ENCODE measurements around the gene STRADA. TPM values are rescaled to one million over a fixed set of nuclear protein-coding genes. Genes with fewer than 3 reads are reported as not detected.

STRADA gene
- total and polyA plus RNA-seq, 9 of the 15 experiments (the other 6 are each of a cell fraction or from before 2014, with no cell fraction given), result 6.6 to 33.0 (median 20.5) TPM

DNA sequence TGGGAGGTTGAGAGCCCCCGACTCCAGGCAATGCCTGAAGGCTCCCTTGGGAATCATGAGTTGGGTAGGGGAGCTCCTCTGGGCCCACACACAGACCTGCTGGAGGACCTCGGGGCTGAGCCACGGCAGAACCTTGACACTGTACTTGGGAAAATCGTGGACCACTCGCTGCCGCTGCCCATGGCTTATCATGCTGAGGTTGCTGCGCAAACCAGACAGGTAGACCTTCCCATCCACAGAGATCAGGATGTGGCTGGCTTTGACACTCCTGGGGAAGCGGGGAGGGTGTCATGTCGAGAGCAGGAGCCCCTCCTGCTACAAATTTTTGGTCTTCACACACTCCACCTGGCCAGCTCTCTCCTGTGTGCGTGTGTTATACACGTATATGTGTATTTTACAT is 34.4 kb downstream of the STRADA start:
- H3K4me3 ChIP-seq, result no peak overlapping the region
- H3K9me3 ChIP-seq (replicated peaks; ENCODE audit: control insufficient read depth, insufficient read depth, low read depth, low read length), result no peaks in the 10 kb centered on the region
- FAIRE-seq, result no peak
- no peak for ATAC-seq
- no peaks in the 10 kb centered on the region for H3K79me2 ChIP-seq (ENCODE audit: control insufficient read depth, insufficient read depth, low read length)
- H3K36me3 ChIP-seq (ENCODE audit: control insufficient read depth, insufficient read depth, low read length), result peaks cover 34% of the 10 kb centered on the region; the same call in 2 of the 3 replicates
- H3K9ac ChIP-seq (ENCODE audit: insufficient read depth in 1 of 2, low read depth in 2 of 2, low read length in 2 of 2), result no peak overlapping the region
- no peaks in the 10 kb centered on the region for H3K9me1 ChIP-seq (ENCODE audit: control insufficient read depth, insufficient read depth, low read length)
- no peak overlapping the region for H3K27ac ChIP-seq (ENCODE audit: extremely low read depth, low read depth, low read length)
- no TSS peak for BruUV-seq (replicated peaks)
- H3K4me1 ChIP-seq (replicated peaks in 1 of 2; ENCODE audit: control insufficient read depth in 2 of 2, insufficient read depth in 2 of 2, low read length in 2 of 2), result no peaks in the 10 kb centered on the region; a peak in 1 of 5 replicates
- DNase-seq (ENCODE audit: extremely low read depth in 1 of 4, low spot score in 3 of 4), result no peak
- no peaks in the 10 kb centered on the region for H3K27me3 ChIP-seq (ENCODE audit: control insufficient read depth in 2 of 2, insufficient read depth in 2 of 2, low read length in 2 of 2)
- intact Hi-C loops (cut with micrococcal nuclease) (no loop called here), in situ Hi-C loops (cut with MboI) (no loop called here)
- no peak overlapping the region for H2AFZ ChIP-seq (ENCODE audit: low read depth, low read length)
- ChIA-PET CTCF (ENCODE audit: low intra/inter-chr PET ratio) (no interaction called here), POLR2A (interaction anchor here (0.6 kb wide), 2 partner anchors 41 to 151 kb away, joined by 3 to 5 read pairs; no protein-coding TSS in a partner anchor)
- WGBS (ENCODE audit: insufficient coverage, low coverage, missing lambda C conversion rate), result 81% methylated on average over 11 of the region's 11 CpGs
- TF ChIP-seq ATF2 (CRISPR knock-in tag; IDR thresholded peaks at IDR 0.05) (no peak), NR1H2 (CRISPR knock-in tag; IDR thresholded peaks at IDR 0.05) (no peak), ZNF740 (CRISPR knock-in tag; IDR thresholded peaks at IDR 0.05) (no peak), ZNF740 (tag; IDR thresholded peaks at IDR 0.05) (no peak), MEF2A (IDR thresholded peaks at IDR 0.05; ENCODE audit: control insufficient read depth, low read depth, low read length) (no peak), RHOXF2B (CRISPR knock-in tag; conservative IDR thresholded peaks at IDR 0.05) (no peak), ZNF780A (CRISPR knock-in tag; IDR thresholded peaks at IDR 0.05) (no peak), SPI1 (IDR thresholded peaks at IDR 0.05; ENCODE audit: borderline replicate concordance, low read depth, low read length) (no peak), BCL6 (CRISPR knock-in tag; IDR thresholded peaks at IDR 0.05) (no peak), ZNF696 (CRISPR knock-in tag; conservative IDR thresholded peaks at IDR 0.05) (no peak), CCAR2 (IDR thresholded peaks at IDR 0.05; ENCODE audit: low read depth, low read length) (no peak)
- H4K20me1 ChIP-seq (replicated peaks; ENCODE audit: control insufficient read depth, insufficient read depth, low read length), result no peaks in the 10 kb centered on the region; the same call in 1 of the 2 replicates
- H3K4me2 ChIP-seq (ENCODE audit: insufficient read depth, low read length), result no peak overlapping the region

Data from K562 (cell line).